GM10266 (cell line): ENCODE measurements around the gene SHC4.
"Not testable (repeated sequence)": the region's sequence is repeated elsewhere in the genome, so short reads cannot be mapped to it uniquely, and the experiment has no call there.

ENCODE experiments used
- DNase-seq: peaks from one replicate; pipeline ENCODE4 v3.0.0; 2012; ENCODE audit errors: extremely low spot score
- TF ChIP-seq, protein P1 (sequence below): IDR thresholded peaks from 2 replicates; pipeline ENCODE4 v1.5.1; 2012; ENCODE audit warnings: mild to moderate bottlenecking, low read depth; ENCODE audit not compliant: control insufficient read depth, insufficient read depth; ENCODE audit errors: missing control alignments

Gene SHC4

GRCh38 chr15:48798319-48798718, 165.4 kb downstream of the SHC4 start:
- TF ChIP-seq, protein P1, sequence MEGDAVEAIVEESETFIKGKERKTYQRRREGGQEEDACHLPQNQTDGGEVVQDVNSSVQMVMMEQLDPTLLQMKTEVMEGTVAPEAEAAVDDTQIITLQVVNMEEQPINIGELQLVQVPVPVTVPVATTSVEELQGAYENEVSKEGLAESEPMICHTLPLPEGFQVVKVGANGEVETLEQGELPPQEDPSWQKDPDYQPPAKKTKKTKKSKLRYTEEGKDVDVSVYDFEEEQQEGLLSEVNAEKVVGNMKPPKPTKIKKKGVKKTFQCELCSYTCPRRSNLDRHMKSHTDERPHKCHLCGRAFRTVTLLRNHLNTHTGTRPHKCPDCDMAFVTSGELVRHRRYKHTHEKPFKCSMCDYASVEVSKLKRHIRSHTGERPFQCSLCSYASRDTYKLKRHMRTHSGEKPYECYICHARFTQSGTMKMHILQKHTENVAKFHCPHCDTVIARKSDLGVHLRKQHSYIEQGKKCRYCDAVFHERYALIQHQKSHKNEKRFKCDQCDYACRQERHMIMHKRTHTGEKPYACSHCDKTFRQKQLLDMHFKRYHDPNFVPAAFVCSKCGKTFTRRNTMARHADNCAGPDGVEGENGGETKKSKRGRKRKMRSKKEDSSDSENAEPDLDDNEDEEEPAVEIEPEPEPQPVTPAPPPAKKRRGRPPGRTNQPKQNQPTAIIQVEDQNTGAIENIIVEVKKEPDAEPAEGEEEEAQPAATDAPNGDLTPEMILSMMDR: no peak
- no peak for DNase-seq

DNA sequence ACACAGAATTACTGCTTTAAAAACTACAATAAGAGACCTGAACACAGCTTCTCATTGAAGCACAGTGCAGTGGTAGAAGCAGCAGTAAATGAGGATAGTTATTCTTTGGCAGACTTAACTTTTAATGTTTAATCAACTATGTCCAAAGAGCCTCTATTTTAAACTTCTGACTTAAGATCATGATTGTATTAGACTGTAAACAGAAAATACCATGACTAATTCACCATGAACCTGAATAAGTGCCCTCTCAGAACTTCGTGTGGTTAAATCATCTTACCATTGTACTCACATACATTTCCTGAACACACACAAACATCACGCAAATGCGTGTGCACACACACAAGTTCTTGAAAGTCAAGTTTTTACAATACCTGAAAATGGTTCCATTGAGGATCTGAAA, 166.8 kb downstream of the SHC4 start:
- TF ChIP-seq, protein P1: no peak
- DNase-seq: no peak

DNA sequence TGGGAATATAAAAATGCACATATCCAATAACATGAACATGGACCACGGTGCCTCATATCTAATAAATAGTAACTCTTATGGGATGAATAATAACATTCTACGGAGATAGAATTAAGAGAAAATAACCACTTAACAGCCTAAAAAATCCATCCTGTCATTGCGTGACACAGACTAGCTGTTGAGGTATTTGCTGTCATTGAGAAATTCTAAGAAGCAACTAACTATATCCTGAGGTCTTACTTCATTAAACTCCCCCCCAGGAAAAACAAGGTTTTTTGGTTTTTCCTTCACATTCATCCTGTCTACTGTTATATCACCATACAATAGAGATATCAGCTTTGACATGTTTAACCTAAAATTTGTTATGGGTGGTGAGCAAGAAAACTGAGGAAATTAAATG, 167.2 kb downstream of the SHC4 start:
- TF ChIP-seq, protein P1: no peak

DNA sequence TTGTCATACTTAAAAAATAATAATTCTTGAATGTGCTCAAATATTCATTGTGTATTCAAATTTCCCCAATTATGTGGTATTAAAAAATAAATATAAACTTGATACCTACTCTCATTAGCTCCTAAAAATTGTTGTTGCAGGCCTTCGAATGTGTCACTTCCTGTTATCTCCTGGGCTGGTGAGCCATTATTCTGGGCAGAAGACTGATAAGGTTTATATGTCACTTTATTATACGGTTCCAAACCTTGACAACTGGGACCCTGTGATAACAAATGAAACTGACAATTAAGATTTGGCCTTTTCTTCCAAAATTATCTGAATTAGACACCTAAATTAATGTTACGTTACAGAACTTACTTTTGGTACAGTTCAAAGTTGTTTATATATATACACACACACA, 167.8 kb downstream of the SHC4 start:
- TF ChIP-seq, protein P1: no peak
- no peak for DNase-seq

More for the DNA sequence above, 167.2 kb downstream of the SHC4 start:
- no peak for DNase-seq

- TF ChIP-seq, protein P1: no peak
- peak; percentile 47 for DNase-seq
Measured at GRCh38 chr15:48794697-48795134, 169.0 kb downstream of the SHC4 start.

DNA sequence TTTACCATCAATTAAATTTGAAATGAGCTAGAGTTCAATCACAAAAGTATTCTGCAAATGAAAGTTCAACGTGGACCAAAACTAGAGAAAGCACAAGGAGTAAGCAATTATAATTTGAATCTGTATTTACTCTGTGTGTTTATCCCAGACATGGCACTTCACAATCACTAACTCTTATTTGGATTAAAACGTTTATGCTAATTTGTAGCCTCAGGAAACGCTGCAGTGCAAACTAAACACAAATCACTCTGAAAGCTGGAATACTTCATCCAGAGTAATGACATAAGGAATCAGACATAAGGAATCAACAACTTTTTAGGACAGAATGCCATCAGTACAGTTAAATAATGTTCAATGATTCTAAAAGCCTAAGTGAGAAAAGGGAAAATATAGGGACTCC, 171.3 kb downstream of the SHC4 start:
- DNase-seq: no peak
- TF ChIP-seq, protein P1: no peak

GRCh38 chr15:48790466-48791115, 173.1 kb downstream of the SHC4 start:
- DNase-seq: not testable (repeated sequence)

GRCh38 chr15:48785712-48786111, 178.0 kb downstream of the SHC4 start:
- TF ChIP-seq, protein P1: no peak
- no peak for DNase-seq
